ENCODE results near the gene LAP3.
"Not testable (repeated sequence)": the region's sequence is repeated elsewhere in the genome, so short reads cannot be mapped to it uniquely, and the experiment has no call there.

Gene LAP3

GRCh38 chr4:17560065-17560673 is 16.8 kb upstream of the LAP3 start:
- DNase-seq = no peak

DNA sequence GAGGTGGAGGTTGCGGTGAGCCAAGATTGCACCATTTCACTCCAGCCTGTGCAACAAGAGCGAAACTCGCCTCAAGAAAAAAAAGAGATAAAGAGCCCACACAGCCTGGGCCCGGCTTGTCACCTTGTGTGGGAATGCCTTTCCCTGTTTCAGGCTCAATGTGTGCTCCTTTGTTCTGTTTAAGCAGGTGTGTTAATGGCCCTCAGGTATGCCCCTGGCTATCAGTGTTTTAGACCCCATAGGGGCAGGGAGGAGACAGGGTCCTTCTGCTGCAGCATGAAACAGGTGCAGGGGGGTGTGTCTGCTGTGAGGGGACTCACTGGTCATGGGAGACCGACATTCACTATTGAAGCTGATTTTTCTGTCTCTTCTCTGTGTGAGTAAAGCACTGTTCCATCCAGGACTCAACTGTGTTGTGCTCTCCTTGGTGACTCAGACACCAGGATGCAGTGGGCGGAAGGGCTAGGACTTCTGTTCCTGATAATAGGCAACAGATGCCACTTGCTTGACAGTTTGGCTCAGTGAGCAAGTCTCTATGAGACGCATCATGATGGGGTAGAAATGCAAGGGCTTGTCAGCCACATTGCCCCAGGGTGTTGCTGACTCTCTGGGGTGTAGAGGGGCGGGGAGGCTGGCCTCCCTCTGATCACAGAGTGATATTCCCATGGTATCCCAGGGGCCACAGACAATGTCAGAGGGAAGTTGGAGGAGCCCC is 15.6 kb upstream of the LAP3 start:
- DNase-seq = no peak

- no peak for DNase-seq
Measured at GRCh38 chr4:17562157-17562556, 14.8 kb upstream of the LAP3 start.

DNA sequence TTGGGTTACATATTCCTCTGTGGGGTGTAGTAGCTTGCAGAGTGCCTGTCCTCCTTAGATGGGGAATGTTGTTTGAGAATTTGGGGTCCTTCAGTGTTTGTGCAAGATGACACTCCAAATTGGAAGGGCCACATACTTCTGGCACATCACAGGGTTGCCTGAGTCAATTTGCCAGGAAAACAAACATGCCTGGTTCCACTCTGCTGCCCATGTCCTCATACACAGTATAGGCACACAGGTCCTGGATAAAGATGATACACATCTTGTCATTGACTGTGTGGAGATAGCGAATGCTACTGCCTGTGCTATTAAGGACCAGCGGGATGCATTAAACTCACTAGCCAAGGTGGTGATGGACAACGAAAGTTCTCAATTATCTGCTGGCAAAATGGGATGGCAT is 11.2 kb upstream of the LAP3 start:
- no peak for DNase-seq

DNA sequence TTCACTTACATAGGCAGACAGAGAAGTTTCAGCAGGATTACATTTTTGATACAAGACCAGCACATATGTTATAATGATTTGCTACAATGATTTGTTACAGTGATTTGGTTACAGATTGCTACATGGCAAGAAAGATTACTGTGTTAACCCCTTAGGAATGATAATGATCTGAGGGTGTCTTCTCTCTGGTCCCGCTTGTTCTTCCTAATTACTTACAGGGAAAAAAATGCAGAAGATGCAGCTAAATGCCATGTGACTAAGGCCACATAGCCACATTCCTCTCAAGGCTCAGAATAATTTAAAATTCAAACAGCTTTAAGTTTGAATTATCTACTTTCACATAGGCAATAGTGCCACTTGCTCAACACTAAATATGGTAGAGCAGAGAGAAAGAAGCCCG is 9.7 kb upstream of the LAP3 start:
- DNase-seq = no peak

GRCh38 chr4:17574206-17574605 is 2.8 kb upstream of the LAP3 start:
- no peak for DNase-seq

- not testable (repeated sequence) for DNase-seq
Measured at GRCh38 chr4:17575177-17575576, 1.8 kb upstream of the LAP3 start.

DNA sequence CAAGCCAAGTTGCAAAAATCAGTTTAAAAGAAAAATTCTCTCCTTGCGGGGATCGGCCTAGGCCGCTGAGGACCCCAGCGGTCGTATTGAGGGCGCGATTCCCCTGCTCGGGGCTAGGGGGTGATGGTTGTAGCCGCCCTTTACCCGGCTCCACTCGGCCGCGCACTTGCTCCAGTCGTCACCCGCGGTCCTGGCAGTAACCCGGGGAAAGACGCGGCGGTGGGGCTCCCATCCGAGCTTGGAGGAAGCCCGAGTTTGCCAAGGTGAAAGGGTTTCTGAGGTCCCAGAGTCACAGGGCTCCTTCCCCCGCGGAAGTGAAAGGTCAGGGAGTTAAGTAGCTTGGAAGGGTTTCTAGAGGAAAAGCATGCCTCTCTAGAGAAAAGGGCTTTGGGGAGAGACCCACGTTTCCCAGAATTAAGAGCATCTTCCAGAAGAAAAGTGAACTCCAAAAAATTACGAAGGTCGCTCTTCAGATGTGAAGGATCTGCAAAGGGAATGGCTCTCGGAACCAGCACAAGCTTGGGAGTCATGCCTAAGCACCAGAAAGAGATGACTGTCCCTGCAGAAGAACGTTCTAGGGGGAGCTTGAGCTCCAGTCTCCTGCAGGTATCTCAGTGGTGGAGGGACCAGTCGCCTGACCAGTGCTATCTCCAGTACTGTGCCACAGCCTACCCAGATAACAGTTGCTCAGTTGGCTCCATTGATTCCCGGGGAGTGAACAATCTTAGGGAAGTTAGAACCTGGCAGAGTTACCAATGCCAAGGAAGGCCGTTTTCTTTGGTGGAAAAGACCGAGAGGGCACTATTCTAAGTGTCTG is 875 bp downstream of the LAP3 start:
- no peak for DNase-seq

DNA sequence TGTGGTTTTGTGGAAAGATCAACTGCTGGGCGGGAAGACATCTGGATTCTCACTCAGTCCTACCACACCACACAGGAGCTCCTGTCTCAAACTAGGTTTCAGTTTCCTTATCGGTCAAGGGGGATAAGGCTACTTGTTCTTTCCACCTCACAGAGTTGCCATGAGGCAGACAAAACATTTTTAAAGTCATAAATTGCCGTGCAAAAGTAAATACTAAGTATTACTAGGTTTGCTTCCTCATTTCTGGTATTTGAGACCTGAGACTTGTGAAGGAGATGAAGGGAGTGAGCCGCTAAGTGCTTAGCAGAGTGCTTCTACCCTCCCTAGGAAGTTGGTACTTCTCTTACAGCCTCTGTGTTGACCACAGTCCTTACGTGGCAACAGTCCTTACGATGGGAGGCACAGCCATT is 1.5 kb downstream of the LAP3 start:
- DNase-seq = no peak

DNA sequence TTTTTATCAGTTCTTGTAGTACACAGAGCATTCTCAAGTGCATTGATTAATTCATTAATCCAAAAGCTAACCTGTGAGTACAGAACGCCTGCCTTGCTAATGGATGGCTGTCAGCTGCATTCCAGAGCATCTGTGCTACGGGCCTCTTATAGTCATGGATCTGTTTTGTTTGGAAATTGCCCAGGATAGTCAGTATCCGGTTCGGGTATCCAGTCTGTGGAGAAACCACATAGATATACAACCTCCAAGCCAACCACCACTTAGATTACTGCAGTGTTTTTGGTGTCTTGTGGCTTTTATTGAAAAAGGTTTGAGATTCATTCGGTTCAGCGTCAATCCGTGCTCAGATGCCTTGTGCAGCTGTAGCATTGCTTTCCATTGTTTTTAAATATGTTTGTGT is 4.0 kb downstream of the LAP3 start:
- no peak for DNase-seq

DNA sequence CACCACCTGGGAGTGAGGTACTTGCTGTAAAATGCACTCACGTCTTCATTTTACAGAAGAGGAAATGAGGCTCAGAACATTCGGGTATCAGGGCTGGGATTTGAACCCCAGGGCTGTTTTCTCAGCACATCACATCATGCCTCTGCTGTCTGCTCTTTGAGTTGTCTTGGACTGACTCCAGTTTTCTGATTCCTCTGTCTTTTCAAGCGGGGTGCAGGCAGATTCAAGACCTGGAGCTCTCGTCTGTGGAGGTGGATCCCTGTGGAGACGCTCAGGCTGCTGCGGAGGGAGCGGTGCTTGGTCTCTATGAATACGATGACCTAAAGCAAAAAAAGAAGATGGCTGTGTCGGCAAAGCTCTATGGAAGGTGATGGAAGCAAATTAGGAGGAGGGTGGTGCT is 6.3 kb downstream of the LAP3 start:
- no peak for DNase-seq

- no peak for DNase-seq
Measured at GRCh38 chr4:17583941-17584340, 6.9 kb downstream of the LAP3 start.

GRCh38 chr4:17584521-17585213 is 7.7 kb downstream of the LAP3 start:
- no peak for DNase-seq

DNA sequence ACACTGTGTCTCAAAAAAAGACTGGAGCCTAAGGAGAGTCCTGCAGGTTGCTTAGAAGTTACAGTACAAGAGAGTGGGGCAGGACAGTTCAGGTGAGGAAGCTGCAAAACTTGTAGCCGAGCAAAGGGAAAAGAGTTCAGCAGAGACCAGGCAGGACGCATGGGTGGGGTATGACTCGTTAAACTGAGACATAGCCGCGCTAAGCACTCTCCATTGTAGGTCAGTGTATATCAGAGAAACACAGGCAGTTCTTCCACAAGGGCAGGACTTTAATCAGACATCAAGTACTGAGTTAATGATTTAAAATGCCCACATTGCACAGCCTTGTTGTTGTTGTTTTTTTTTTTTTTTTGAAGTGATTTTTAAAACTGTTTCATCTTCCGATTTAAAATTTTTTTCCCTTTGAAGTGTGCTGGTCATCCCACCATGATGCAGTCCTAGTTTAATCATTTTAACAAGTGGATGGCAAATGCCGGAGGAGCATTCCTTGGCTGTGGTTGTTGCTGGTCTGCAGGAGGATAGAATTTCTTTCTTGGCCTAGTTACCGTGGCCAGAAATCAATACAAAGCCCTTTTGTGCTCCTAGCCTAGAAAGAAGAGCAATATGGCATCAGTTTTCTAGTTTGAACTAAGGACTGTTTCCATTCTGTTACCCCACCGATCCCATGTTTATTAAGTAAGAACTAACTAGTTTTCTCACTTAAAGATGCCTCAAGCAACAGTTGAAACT is 10.3 kb downstream of the LAP3 start:
- no peak for DNase-seq

- no peak for DNase-seq
Measured at GRCh38 chr4:17589355-17589754, 12.4 kb downstream of the LAP3 start.

GRCh38 chr4:17595471-17596005 is 18.5 kb downstream of the LAP3 start:
- no peak for DNase-seq

DNA sequence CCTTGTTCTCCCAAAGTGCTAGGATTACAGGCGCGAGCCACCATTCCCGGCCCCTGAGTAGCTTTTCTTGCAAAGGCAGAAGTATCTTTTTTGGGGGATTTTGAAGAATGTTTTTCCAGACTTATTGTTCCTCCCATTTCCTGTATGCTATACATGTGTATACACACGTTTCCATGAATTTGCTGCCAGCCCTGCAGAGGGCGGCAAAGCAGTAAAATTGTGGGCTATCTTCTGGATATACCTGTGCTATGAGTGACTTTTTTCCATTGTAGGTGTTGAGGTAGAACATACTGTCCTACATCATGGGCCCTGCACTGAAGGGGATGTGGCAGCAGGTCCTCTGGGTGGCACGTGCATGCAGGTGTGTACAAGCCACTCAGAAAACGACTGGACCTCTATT is 20.5 kb downstream of the LAP3 start:
- no peak for DNase-seq

DNA sequence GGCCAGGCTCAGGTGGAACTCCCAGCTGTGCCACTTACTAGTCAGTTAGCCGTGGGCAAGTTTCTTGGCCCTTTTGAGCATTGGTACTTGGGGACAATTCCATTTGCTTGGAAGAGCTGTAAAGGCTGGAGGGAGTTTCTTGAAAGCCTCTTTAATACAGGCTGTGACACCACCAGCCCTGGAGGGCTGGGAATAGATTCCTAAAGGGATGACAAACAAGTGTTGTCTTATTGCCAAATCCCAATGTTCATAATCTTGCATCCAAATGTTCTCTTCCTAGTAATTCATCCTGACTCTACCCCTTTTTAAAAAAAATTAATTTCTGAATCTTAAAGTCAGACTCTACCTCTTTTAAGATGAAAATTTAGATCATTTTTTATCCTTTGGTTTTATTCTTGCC is 22.8 kb downstream of the LAP3 start:
- DNase-seq = no peak

GRCh38 chr4:17605236-17605635 is 28.2 kb downstream of the LAP3 start:
- no peak for DNase-seq

GRCh38 chr4:17613761-17614415 is 36.9 kb downstream of the LAP3 start:
- DNase-seq = peak; percentile 87
